Activated T-cell treated with anti-CD3 and anti-CD28 coated beads, Interleukin-2, amount 50 U/mL, for 1 hour (primary cell): Measurements from ENCODE around the gene GSE1.

Experiments
- DNase-seq: peaks from one replicate; pipeline ENCODE4 v3.0.0-alpha.2; 2020

GSE1 gene

GRCh38 chr16:85686912-85687591 is 73.9 kb downstream of the GSE1 start:
- DNase-seq = no peak

- DNase-seq = no peak
Measured at GRCh38 chr16:85687651-85688471, 74.7 kb downstream of the GSE1 start.

GRCh38 chr16:85688586-85689284 is 75.6 kb downstream of the GSE1 start, which contains the start of gene GINS2:
GINS2 (minus strand) TSS chr16:85688954; CDS start chr16:85688898, 56 bp downstream.
- DNase-seq = peak; percentile 96

- DNase-seq = no peak
Measured at GRCh38 chr16:85689285-85689949, 76.3 kb downstream of the GSE1 start.

DNA sequence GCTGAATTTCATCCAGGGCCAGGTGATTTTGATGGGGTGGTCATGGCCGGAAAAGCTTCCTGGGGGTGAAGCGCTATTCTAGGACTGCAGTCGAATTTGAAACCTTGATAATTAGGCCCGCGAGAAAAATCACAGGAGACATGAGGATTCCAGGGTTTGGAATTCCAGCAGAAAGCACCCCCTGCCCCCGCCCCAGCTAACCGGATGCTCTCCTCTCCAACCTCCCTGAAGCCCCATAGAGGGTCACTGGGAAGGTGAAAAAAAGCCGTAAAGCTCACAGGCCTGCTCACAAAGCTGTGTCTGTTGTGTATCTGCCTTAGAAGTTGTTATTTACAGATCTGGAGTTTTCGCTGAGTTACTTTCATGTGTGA is 76.8 kb downstream of the GSE1 start:
- DNase-seq = no peak

DNA sequence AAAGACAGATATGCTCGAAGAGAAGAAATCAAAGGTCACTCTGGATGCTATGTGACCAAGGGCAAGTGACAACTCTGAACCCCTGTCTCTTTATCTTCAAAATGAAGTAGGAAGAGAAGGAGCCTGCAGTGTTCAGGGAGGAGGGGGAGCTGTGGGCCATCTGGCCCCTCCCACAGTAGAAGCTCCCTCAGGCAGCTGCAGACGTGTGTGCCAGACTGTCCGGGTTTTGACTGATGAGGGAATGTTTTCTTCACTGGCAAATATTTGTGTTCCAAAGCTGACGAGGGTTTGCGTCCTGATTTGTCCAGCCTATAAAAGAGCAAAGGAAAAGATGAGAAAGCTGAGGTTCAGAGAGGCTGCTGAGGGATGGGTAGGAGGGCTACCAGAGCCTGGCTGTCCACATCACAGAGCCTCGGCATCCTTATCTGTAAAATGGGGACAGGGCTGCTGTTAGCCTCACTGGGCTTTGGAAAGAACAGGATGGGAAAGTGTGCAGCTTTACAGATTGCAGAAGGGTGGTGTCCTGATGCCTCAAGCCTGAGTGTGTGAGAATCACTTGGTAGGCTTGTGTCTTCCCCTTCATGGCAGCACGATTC is 77.4 kb downstream of the GSE1 start:
- DNase-seq = no peak

GRCh38 chr16:85695196-85696128 is 82.3 kb downstream of the GSE1 start:
- no peak for DNase-seq

- DNase-seq = no peak
Measured at GRCh38 chr16:85696781-85697180, 83.7 kb downstream of the GSE1 start.

DNA sequence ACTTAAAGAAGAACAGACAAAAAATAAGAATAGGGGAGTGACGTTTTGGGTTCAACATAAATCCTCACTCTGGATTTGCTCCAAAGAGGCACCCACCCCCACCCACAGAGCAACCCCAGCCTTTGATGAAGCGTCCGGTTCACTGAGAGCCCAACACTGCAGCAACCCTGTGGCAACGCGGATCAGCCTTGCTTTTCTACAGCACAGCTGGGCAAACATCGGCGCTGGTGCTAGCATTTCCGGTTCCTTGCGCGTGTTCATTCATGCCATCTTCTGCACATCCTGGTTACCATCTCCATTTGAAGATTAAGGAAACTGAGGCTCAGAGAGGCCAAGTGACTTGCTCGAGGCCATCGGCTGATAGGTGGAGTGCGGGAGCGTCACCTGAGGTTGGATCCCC is 84.3 kb downstream of the GSE1 start:
- no peak for DNase-seq

DNA sequence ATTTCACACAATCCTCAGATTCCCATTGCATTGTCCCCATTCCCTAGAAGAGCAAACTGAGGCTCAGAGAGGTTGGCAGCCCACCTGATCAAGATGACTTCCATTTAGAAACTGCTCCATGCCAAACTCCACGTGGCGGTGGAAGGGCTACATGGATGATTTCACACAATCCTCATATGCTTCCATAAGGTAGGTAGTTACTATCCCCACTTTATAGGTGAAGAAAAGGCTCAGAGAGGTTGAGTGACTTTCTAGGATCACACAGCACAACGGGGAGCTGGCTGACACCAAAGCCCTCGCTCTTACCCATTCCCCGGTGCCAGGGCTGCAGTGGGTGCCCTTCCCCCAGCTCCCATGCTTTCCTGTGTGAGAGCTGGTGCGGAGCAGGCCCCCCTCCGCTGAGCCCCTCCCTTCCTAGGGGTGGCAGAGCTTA is 85.4 kb downstream of the GSE1 start:
- DNase-seq = no peak

DNA sequence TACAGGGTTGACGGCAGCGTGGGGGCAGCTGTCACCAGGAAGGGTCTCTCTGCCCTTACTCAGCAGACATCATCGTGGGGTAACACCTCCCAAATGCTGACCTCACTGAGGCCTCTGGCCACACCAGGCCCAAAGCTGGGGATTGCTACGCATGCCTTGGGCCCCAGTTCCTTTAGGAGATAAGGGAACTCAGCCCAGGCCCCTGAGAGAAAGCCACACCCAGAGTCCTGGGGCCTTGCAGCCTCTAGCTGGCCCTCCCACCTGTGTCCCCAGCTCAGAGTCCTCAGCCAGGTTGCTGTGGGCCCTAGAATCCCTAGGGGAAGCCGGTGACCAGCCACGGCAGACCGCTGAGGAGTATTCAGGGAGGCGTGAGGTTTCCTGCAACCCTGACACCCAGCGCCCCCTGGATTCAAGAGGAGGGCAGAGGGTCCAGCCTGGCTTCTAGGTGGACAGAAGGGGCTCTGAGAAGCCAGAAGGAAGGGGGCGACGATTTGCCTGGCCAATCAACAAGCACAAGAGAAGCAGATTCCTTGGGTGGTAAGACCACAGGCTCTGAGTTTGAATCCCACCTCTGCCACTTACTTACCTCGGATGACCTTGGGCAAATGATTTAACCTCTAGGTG is 85.9 kb downstream of the GSE1 start:
- no peak for DNase-seq

DNA sequence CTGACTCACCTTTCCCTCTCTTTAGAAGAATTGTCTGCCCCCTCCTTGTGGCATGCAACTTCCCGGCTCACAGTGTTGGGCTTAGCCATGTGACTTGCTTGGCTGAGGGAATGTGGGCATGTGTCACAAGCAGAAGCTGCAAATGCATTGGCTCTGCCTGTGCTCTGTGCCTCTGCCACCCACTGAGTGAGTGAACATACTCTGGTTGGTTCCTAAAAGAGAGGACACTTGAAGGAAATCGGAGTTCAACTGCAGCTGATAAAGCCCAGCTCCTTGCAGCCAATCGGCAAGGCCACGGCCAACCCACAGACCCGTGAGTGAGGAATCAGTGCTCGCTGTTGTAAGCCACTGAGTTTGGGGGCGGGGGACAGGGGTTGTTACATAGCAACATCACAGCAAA is 86.5 kb downstream of the GSE1 start:
- no peak for DNase-seq

GRCh38 chr16:85704011-85704410 is 90.9 kb downstream of the GSE1 start:
- DNase-seq = no peak

- no peak for DNase-seq
Measured at GRCh38 chr16:85704900-85705846, 92.1 kb downstream of the GSE1 start.

DNA sequence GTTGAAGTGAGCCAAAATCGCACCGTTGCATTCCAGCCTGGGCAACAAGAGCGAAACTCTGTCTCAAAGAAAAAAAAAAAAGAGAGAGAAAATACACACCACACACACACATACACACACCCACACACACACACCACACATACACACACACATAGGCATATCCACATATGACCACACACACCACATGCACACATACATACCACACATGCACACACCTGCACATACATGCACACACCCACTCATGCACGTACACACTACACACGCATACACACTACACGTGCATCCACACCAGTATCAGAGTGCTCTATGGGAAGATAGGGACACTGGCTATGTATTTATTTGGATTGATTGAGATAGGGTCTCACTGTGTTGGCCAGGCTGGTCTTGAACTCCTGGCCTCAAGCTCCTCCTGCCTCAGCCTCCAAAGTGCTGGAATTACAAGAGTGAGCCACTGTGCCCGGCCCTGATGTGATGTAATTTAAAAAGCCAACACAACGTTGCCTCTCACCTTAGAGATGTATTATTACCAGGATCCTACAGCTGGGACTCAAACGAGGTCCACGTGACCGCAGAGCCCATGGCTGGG is 93.4 kb downstream of the GSE1 start:
- no peak for DNase-seq

GRCh38 chr16:85707528-85708095 is 94.5 kb downstream of the GSE1 start:
- no peak for DNase-seq

GRCh38 chr16:85708338-85708737 is 95.2 kb downstream of the GSE1 start:
- DNase-seq = no peak

DNA sequence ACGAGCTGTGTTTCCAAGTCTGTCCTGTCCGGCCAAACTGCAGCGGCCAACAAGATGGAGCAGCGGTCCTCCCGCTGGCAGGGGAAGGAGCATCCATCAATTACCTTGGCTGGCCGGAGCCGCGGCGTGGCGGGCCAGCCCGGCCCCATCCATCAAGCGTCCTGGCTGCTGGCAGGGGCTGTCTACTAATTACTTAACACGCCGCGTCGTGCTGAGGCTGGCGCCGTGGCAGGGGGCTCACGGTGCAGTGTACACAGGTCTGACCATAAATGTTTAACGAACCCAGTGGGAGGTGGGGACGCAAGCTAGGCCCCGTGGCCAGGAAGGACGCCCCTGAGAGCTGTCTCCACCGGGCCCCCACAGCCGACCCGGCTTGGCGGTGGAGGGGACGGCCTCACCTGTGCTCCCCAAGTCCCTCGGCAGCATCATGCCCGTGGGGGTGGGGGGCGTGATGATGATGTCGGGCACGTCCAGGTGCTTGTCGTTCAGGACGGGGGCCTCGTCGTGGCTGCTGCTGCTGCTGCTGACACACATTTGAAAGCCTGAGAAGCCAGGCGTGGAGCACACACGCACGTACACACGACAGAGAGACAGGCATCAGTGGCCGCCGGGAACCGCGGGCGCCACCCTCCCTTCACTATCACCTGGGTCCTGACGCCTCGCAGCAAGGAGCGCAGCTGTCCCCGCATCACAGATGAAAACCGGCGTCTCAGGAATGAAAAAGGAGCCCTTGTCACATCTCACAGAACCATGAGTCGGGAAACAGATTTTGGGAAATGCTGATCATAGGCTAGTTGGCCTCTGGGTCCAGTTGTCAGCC is 96.9 kb downstream of the GSE1 start:
- no peak for DNase-seq
